RWPE2 (cell line): Measurements from ENCODE around the gene MT4.

ENCODE experiments used
- ATAC-seq: fragments of 200-7000 bp; cut with Tn5 transposase; 3 replicates; pipeline ENCODE4 v1.9.1; 2021; ENCODE audit warnings: low read depth
- DNase-seq: peaks from one replicate; pipeline ENCODE4 v3.0.0-alpha.2; 2020; ENCODE audit warnings: low spot score
- H3K27ac ChIP-seq: fragments of 450-650 bp; 2 replicates; pipeline ENCODE4 v1.5.1; 2017; ENCODE audit warnings: mild to moderate bottlenecking; ENCODE audit not compliant: poor library complexity, severe bottlenecking
- H3K27me3 ChIP-seq: fragments of 250-450 bp; sonication (Bioruptor Pico); 2 replicates; pipeline ENCODE4 v1.5.1; 2021; ENCODE audit warnings: mild to moderate bottlenecking, moderate library complexity; ENCODE audit not compliant: insufficient read depth, poor library complexity, severe bottlenecking
- H3K36me3 ChIP-seq: fragments of 250-450 bp; sonication (Bioruptor Pico); 2 replicates; pipeline ENCODE4 v1.5.1; 2020; ENCODE audit warnings: low read depth, mild to moderate bottlenecking, moderate library complexity
- H3K4me1 ChIP-seq: fragments of 250-450 bp; sonication (Bioruptor Pico); 2 replicates; pipeline ENCODE4 v1.5.1; 2021; ENCODE audit warnings: mild to moderate bottlenecking, moderate library complexity; ENCODE audit not compliant: insufficient read depth, poor library complexity, severe bottlenecking
- H3K4me3 ChIP-seq: fragments of 250-450 bp; sonication (Bioruptor Pico); 2 replicates; pipeline ENCODE4 v1.5.1; 2021; ENCODE audit warnings: mild to moderate bottlenecking, moderate library complexity; ENCODE audit not compliant: severe bottlenecking
- H3K9me3 ChIP-seq: fragments of 250-450 bp; sonication (Bioruptor Pico); 2 replicates; pipeline ENCODE4 v1.5.1; 2021; ENCODE audit warnings: mild to moderate bottlenecking, moderate library complexity; ENCODE audit not compliant: severe bottlenecking
- CTCF ChIP-seq: fragments of 450-650 bp; IDR thresholded peaks from one replicate; pipeline ENCODE4 v1.5.1; 2017; ENCODE audit warnings: mild to moderate bottlenecking, moderate library complexity; ENCODE audit not compliant: poor library complexity, severe bottlenecking

Gene MT4

GRCh38 chr16:56558024-56558747 is 6.7 kb upstream of the MT4 start:
- no peak for TF ChIP-seq CTCF
- Histone ChIP-seq H3K9me3 (no peaks in the 10 kb centered on the region), H3K36me3 (no peaks in the 10 kb centered on the region), H3K4me1 (peaks cover 4% of the 10 kb centered on the region), H3K27ac (no peak overlapping the region), H3K27me3 (no peaks in the 10 kb centered on the region), H3K4me3 (no peak overlapping the region)
- DNase-seq = peak; percentile 92
- ATAC-seq = peak; percentile 98

GRCh38 chr16:56559109-56559508 is 5.8 kb upstream of the MT4 start:
- Histone ChIP-seq H3K4me3 (no peak overlapping the region), H3K4me1 (peaks cover 4% of the 10 kb centered on the region), H3K27ac (no peak overlapping the region), H3K36me3 (no peaks in the 10 kb centered on the region), H3K27me3 (no peaks in the 10 kb centered on the region), H3K9me3 (no peaks in the 10 kb centered on the region)
- no peak for TF ChIP-seq CTCF
- DNase-seq = no peak
- no peak for ATAC-seq

- no peak for TF ChIP-seq CTCF
- no peaks in the 10 kb centered on the region for H3K9me3 ChIP-seq
- DNase-seq (no peak), ATAC-seq (no peak)
- H3K36me3 ChIP-seq = no peaks in the 10 kb centered on the region
- no peaks in the 10 kb centered on the region for H3K27me3 ChIP-seq
- no peak overlapping the region for H3K27ac ChIP-seq
- H3K4me3 ChIP-seq = no peak overlapping the region
- H3K4me1 ChIP-seq = peaks cover 4% of the 10 kb centered on the region
Observed at GRCh38 chr16:56560447-56560846, 4.4 kb upstream of the MT4 start.

- no peak overlapping the region for H3K4me3 ChIP-seq
- no peak for DNase-seq
- no peak for TF ChIP-seq CTCF
- no peaks in the 10 kb centered on the region for H3K36me3 ChIP-seq
- ATAC-seq = no peak
- no peaks in the 10 kb centered on the region for H3K9me3 ChIP-seq
- H3K4me1 ChIP-seq = peaks cover 4% of the 10 kb centered on the region
- no peaks in the 10 kb centered on the region for H3K27me3 ChIP-seq
- no peak overlapping the region for H3K27ac ChIP-seq
Observed at GRCh38 chr16:56561126-56561525, 3.7 kb upstream of the MT4 start.

GRCh38 chr16:56569971-56570370 is 5.1 kb downstream of the MT4 start:
- no peaks in the 10 kb centered on the region for H3K9me3 ChIP-seq
- no peak for TF ChIP-seq CTCF
- H3K27me3 ChIP-seq = no peaks in the 10 kb centered on the region
- DNase-seq (peak; percentile 3), ATAC-seq (no peak)
- no peaks in the 10 kb centered on the region for H3K4me1 ChIP-seq
- no peaks in the 10 kb centered on the region for H3K36me3 ChIP-seq
- no peak overlapping the region for H3K4me3 ChIP-seq
- H3K27ac ChIP-seq = no peak overlapping the region
